SU-DHL-6 (cell line): ENCODE measurements around the gene TGFB1.

ENCODE experiments used
- H2AFZ ChIP-seq: fragments of 200-600 bp; sonication (generic); 2 replicates; pipeline ENCODE4 v1.6.1; 2014; ENCODE audit warnings: low read depth, mild to moderate bottlenecking, moderate library complexity, mixed read lengths, antibody characterized with exemption, low read length; ENCODE audit not compliant: severe bottlenecking
- H3F3A ChIP-seq: fragments of 200-600 bp; shearing (Covaris generic); 2 replicates; pipeline ENCODE4 v1.6.0; 2016; ENCODE audit warnings: antibody characterized with exemption, mild to moderate bottlenecking; ENCODE audit not compliant: insufficient read depth
- H3K27ac ChIP-seq: fragments of 200-600 bp; sonication (generic); 2 replicates; pipeline ENCODE4 v1.5.1; 2016; ENCODE audit warnings: low read depth, mild to moderate bottlenecking, low read length, moderate library complexity, mixed read lengths
- H3K27me3 ChIP-seq: fragments of 200-600 bp; sonication (generic), shearing (Covaris generic); 2 replicates; pipeline ENCODE4 v1.6.0; 2014; ENCODE audit warnings: mild to moderate bottlenecking, low read length
- H3K36me3 ChIP-seq: fragments of 200-600 bp; sonication (generic); 2 replicates; pipeline ENCODE4 v1.6.1; 2014; ENCODE audit warnings: mild to moderate bottlenecking, low read length, mixed read lengths
- H3K4me2 ChIP-seq: fragments of 300-600, 200-600 bp; shearing (Covaris generic), sonication (generic); 2 replicates; pipeline ENCODE4 v1.6.0; 2014; ENCODE audit warnings: low read length, low read depth, mild to moderate bottlenecking; ENCODE audit not compliant: poor library complexity, severe bottlenecking
- H3K4me3 ChIP-seq: fragments of 200-600 bp; sonication (generic); 2 replicates; pipeline ENCODE4 v1.5.1; 2014; ENCODE audit warnings: antibody characterized with exemption, low read length, mild to moderate bottlenecking, mixed read lengths; ENCODE audit not compliant: insufficient read depth, poor library complexity, severe bottlenecking
- H3K79me2 ChIP-seq: fragments of 200-600 bp; sonication (generic); 2 replicates; pipeline ENCODE4 v1.6.1; 2014; ENCODE audit warnings: mild to moderate bottlenecking, low read length, moderate library complexity; ENCODE audit not compliant: insufficient read depth
- H3K9ac ChIP-seq: fragments of 200-600 bp; sonication (generic); 2 replicates; pipeline ENCODE4 v1.7.0; 2014; ENCODE audit warnings: mild to moderate bottlenecking, low read length
- H3K9me2 ChIP-seq: fragments of 200-600 bp; sonication (generic); replicated peaks from 2 replicates; pipeline ENCODE4 v1.6.1; 2014; ENCODE audit warnings: low read length; ENCODE audit not compliant: insufficient read depth
- H3K9me3 ChIP-seq: fragments of 200-600 bp; sonication (generic); 2 replicates; pipeline ENCODE4 v1.6.1; 2014; ENCODE audit warnings: low read length, mixed read lengths; ENCODE audit not compliant: insufficient read depth
- H4K20me1 ChIP-seq: fragments of 200-600 bp; sonication (generic); 2 replicates; pipeline ENCODE4 v1.6.1; 2014; ENCODE audit warnings: low read depth, mild to moderate bottlenecking, antibody characterized with exemption, low read length, moderate library complexity, mixed read lengths
- EZH2phosphoT487 ChIP-seq: fragments of 200-600 bp; sonication (generic), shearing (Covaris generic); conservative IDR thresholded peaks from 2 replicates; pipeline ENCODE4 v1.6.1; 2018; ENCODE audit warnings: mild to moderate bottlenecking, antibody characterized with exemption, low read length, moderate library complexity, mixed read lengths
- TF ChIP-seq, protein P1 (sequence below): fragments of 200-600 bp; sonication (generic); IDR thresholded peaks from one replicate; pipeline ENCODE4 v1.5.1; 2017; ENCODE audit warnings: antibody characterized with exemption, mild to moderate bottlenecking, low read length, moderate library complexity; ENCODE audit not compliant: insufficient read depth, poor library complexity, severe bottlenecking

The TGFB1 gene

DNA sequence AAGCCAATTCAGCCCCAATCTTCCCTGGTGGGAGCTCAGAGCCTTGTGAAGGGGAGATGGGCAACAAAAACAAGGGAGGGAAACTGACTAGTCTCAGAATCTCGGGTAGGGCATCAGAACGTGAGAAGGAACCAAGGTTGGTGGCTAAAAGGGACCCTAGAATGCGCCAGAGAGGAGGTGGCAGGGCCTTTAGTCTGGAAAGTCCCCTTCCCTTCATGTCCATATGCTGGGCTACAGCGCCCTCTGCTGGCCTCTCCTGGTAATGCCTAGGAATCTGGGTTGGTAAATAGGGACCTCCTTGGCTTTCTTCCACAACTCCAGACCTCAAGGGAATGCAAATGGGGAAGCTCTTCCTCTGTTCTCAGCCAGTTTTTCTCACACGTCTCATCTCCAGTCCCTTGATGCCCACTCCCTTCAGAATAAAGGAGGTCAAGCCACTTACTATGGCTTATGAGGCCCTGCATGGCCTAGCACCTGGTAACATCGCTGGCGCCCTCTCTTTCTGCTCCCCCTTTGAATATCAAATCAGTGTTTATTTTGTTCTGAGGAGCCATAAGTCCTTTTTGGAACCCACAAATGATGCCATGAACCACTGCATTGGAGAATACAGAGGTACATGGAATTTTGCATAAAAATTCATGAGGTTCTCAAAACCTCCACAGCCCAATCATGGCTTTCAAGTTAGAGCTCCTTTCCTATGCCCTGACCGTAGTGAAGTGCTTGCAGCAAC, 45.1 kb downstream of the TGFB1 start:
- Histone ChIP-seq H3K9ac (peak overlapping the region; percentile 79), H3K4me3 (peak overlapping the region; percentile 90)

DNA sequence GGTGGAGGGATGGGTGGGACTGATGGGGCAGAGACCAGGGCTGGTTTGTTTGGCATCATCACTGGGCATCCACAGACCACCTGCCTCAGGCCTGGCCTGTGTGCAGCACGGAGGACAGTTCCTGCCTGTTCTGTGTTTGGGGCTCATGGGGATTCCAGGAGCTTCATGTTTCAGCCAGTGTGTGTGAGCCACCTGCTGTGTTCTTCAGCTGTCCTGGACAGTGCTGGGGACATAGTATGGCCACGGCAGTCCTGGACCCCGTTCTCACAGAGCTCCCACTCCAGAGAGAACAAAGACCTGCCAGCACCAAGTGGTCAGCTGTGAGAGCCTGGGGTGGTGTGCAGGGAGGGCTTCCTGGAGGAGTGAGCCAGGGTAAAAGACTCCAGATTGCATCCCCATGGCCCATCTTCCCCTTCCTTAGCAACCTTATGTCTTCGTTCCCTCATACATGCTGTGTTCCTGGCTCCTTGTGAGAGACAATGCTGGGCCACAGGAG, 45.7 kb downstream of the TGFB1 start:
- Histone ChIP-seq H3K9me3 (no peaks in the 10 kb centered on the region), H3K27ac (peak overlapping the region; percentile 75), H3F3A (peaks cover 35% of the 10 kb centered on the region), H3K79me2 (peaks cover 14% of the 10 kb centered on the region), H3K27me3 (no peaks in the 10 kb centered on the region), H2AFZ (no peak overlapping the region), H3K9me2 (no peaks in the 10 kb centered on the region), H3K36me3 (peaks cover 19% of the 10 kb centered on the region), H3K4me3 (no peak overlapping the region), H3K9ac (0 out of 2 replicates have a peak overlapping the region, but pooled peaks have one; percentile 1), H4K20me1 (no peaks in the 10 kb centered on the region), H3K4me2 (peak overlapping the region; percentile 89)
- TF ChIP-seq EZH2phosphoT487, result no peak

More for the DNA sequence above, 45.1 kb downstream of the TGFB1 start:
- no peaks in the 10 kb centered on the region for H3K9me2 ChIP-seq
- peak overlapping the region; percentile 75 for H3K27ac ChIP-seq
- no peaks in the 10 kb centered on the region for H3K9me3 ChIP-seq
- peaks cover 35% of the 10 kb centered on the region for H3F3A ChIP-seq
- H3K36me3 ChIP-seq, result peaks cover 16% of the 10 kb centered on the region
- no peaks in the 10 kb centered on the region for H4K20me1 ChIP-seq
- TF ChIP-seq EZH2phosphoT487, result no peak
- TF ChIP-seq, protein P1, sequence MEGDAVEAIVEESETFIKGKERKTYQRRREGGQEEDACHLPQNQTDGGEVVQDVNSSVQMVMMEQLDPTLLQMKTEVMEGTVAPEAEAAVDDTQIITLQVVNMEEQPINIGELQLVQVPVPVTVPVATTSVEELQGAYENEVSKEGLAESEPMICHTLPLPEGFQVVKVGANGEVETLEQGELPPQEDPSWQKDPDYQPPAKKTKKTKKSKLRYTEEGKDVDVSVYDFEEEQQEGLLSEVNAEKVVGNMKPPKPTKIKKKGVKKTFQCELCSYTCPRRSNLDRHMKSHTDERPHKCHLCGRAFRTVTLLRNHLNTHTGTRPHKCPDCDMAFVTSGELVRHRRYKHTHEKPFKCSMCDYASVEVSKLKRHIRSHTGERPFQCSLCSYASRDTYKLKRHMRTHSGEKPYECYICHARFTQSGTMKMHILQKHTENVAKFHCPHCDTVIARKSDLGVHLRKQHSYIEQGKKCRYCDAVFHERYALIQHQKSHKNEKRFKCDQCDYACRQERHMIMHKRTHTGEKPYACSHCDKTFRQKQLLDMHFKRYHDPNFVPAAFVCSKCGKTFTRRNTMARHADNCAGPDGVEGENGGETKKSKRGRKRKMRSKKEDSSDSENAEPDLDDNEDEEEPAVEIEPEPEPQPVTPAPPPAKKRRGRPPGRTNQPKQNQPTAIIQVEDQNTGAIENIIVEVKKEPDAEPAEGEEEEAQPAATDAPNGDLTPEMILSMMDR, result peak; percentile 97
- H3K79me2 ChIP-seq, result peaks cover 14% of the 10 kb centered on the region
- no peaks in the 10 kb centered on the region for H3K27me3 ChIP-seq
- no peak overlapping the region for H2AFZ ChIP-seq
- H3K4me2 ChIP-seq, result peak overlapping the region; percentile 89

DNA sequence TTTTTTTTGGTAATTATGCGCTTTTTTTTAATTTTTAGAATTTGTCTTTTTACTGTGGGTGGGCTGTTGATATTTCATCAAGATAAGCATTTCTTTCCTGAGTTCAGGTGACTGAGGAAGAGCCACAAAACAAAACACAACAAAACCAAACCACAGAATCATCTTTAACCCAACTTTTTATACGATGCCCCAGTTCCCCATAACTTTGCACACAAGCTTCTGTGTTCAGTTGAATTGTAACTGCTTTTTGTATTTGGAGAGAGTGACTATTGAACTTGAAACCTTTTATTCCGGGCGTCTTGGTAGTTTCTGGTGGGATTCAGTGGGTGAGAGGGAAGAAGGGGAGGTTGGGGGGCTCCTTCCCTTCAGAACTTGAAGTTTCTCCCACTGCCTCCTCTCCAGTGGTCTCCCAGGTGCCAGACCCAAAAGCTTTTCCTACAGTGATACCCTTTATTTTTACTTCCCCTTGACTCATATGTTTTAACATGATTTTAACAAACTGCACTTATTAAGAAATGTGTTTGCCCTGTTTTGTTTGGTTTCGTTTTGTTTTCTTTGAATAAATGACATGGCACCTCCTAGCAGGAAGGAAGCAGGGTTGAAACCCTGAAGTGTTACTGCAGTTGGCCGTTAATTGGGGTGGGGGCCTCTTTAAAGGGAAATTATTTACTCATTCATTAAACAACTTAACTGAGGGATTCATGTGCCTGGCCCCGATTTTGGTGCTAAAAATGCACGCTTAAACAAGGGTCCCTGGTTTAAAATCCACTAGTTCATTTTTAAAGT, 46.4 kb downstream of the TGFB1 start:
- TF ChIP-seq EZH2phosphoT487, result no peak
- TF ChIP-seq, protein P1, result no peak
- Histone ChIP-seq H3K9me2 (no peaks in the 10 kb centered on the region), H3K9me3 (no peaks in the 10 kb centered on the region), H3F3A (peaks cover 35% of the 10 kb centered on the region), H3K4me2 (no peak overlapping the region), H3K4me3 (no peak overlapping the region), H3K36me3 (peaks cover 21% of the 10 kb centered on the region), H3K9ac (0 out of 2 replicates have a peak overlapping the region, but pooled peaks have one; percentile 1), H3K79me2 (peaks cover 14% of the 10 kb centered on the region), H3K27ac (peak overlapping the region; percentile 75), H3K27me3 (no peaks in the 10 kb centered on the region), H4K20me1 (no peaks in the 10 kb centered on the region), H2AFZ (no peak overlapping the region)
